Thyroid gland (tissue), 4 donors: ENCODE measurements around the gene CST11.

Experiments
- POLR2A ChIP-seq, 2 donors: fragments of 450-650 bp; IDR thresholded peaks; one replicate each; pipeline ENCODE4 v1.6.1; 2017; ENCODE audit warnings: antibody characterized with exemption in 2 of 2, mild to moderate bottlenecking in 2 of 2, moderate library complexity in 1 of 2
- TF ChIP-seq, protein P1 (sequence below), 6 experiments: fragments of 200-600 bp in 3 of 6; fragments of 450-650 bp in 3 of 6; sonication (generic) in 3 of 6; IDR thresholded peaks; one replicate each; pipeline ENCODE4 v1.5.1; 2016 to 2019; ENCODE audit warnings: antibody characterized with exemption in 6 of 6, mild to moderate bottlenecking in 2 of 6, inconsistent platforms in 1 of 6, moderate library complexity in 1 of 6

DNA sequence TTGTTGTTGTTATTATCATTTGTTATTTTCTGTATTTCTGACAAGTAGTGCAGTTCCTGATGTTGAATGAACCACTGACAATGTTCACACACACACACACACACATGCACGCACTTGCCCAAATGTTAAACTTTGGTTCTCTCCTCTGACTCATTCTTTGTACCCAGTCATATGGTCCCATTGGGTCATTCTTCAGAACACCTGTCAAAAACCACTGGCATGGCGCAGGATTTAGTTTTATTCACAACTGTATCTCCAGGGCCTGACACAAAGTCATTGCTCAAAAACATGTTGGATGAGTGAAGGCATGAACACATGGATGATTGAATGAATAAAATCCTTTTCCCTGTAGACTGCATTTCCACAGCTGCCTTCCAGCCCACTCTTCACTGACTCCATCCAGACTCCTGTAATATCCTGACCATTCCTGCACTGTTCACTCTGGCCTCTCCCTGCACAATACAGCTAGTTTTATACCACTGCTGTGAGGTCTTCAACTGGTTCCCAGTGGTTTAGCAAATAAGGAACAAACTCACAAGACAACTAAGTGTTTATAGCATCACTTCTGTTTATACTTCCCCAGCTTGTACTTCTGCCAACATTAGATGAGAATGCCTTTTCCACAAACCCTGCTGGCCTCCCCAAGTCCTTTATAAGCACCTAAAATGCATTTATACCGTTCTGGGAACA lies 6.9 kb upstream of the CST11 start:
- TF ChIP-seq, protein P1, sequence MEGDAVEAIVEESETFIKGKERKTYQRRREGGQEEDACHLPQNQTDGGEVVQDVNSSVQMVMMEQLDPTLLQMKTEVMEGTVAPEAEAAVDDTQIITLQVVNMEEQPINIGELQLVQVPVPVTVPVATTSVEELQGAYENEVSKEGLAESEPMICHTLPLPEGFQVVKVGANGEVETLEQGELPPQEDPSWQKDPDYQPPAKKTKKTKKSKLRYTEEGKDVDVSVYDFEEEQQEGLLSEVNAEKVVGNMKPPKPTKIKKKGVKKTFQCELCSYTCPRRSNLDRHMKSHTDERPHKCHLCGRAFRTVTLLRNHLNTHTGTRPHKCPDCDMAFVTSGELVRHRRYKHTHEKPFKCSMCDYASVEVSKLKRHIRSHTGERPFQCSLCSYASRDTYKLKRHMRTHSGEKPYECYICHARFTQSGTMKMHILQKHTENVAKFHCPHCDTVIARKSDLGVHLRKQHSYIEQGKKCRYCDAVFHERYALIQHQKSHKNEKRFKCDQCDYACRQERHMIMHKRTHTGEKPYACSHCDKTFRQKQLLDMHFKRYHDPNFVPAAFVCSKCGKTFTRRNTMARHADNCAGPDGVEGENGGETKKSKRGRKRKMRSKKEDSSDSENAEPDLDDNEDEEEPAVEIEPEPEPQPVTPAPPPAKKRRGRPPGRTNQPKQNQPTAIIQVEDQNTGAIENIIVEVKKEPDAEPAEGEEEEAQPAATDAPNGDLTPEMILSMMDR (IDR thresholded peaks at IDR 0.05) = no peak
- TF ChIP-seq POLR2A (IDR thresholded peaks at IDR 0.05) = no peak
